Measurements from ENCODE around the gene S100A2.
"Not testable (repeated sequence)": the region's sequence is repeated elsewhere in the genome, so short reads cannot be mapped to it uniquely, and the experiment has no call there.

Gene S100A2

GRCh38 chr1:153538315-153538821 is 27.3 kb downstream of the S100A2 start:
- no peak for DNase-seq
- intact Hi-C loops (cut with DNase I), result no loop called here

GRCh38 chr1:153537376-153537730 is 28.3 kb downstream of the S100A2 start:
- intact Hi-C loops (cut with DNase I), result no loop called here
- DNase-seq, result no peak

- intact Hi-C loops (cut with DNase I), result no loop called here
- DNase-seq, result no peak
Observed at GRCh38 chr1:153536671-153537375, 28.8 kb downstream of the S100A2 start.

GRCh38 chr1:153536012-153536670 is 29.5 kb downstream of the S100A2 start:
- intact Hi-C loops (cut with DNase I), result no loop called here
- DNase-seq, result peak; percentile 34 to 84 (median 68)

- intact Hi-C loops (cut with DNase I), result no loop called here
- peak in 25 of 42 donors; percentile 9 to 64 (median 35) for DNase-seq
Observed at GRCh38 chr1:153535242-153536011, 30.2 kb downstream of the S100A2 start, which contains the start of gene S100A6. Gene S100A6 (minus strand): TSS chr1:153535991. CDS start chr1:153535339, 652 bp downstream.

GRCh38 chr1:153534925-153535241 is 30.8 kb downstream of the S100A2 start:
- intact Hi-C loops (cut with DNase I), result no loop called here
- DNase-seq, result no peak

- no peak for DNase-seq
Observed at GRCh38 chr1:153534226-153534924, 31.3 kb downstream of the S100A2 start.

GRCh38 chr1:153533689-153534201 is 31.9 kb downstream of the S100A2 start:
- intact Hi-C loops (cut with DNase I), result no loop called here
- DNase-seq, result peak in 9 of 42 donors; percentile 18 to 69 (median 41)

More at GRCh38 chr1:153534226-153534924, 31.3 kb downstream of the S100A2 start:
- intact Hi-C loops (cut with DNase I), result no loop called here

GRCh38 chr1:153532769-153533599 is 32.7 kb downstream of the S100A2 start:
- peak; percentile 61 to 91 (median 81) for DNase-seq
- intact Hi-C loops (cut with DNase I), result no loop called here

GRCh38 chr1:153532181-153532580 is 33.5 kb downstream of the S100A2 start:
- DNase-seq, result no peak
- intact Hi-C loops (cut with DNase I), result no loop called here

- intact Hi-C loops (cut with DNase I), result no loop called here
- no peak for DNase-seq
Observed at GRCh38 chr1:153531638-153532037, 34.0 kb downstream of the S100A2 start.

- DNase-seq, result no peak
- intact Hi-C loops (cut with DNase I), result no loop called here
Observed at GRCh38 chr1:153527683-153528040, 38.0 kb downstream of the S100A2 start.

- no peak for DNase-seq
- intact Hi-C loops (cut with DNase I), result no loop called here
Observed at GRCh38 chr1:153527023-153527682, 38.5 kb downstream of the S100A2 start.

- no peak for DNase-seq
Observed at GRCh38 chr1:153526132-153526543, 39.5 kb downstream of the S100A2 start.

GRCh38 chr1:153525088-153525728 is 40.4 kb downstream of the S100A2 start:
- intact Hi-C loops (cut with DNase I), result no loop called here
- no peak for DNase-seq

More at GRCh38 chr1:153526132-153526543, 39.5 kb downstream of the S100A2 start:
- intact Hi-C loops (cut with DNase I), result no loop called here

GRCh38 chr1:153522353-153523048 is 43.1 kb downstream of the S100A2 start:
- DNase-seq; intact Hi-C loops (cut with DNase I): not testable (repeated sequence)

- DNase-seq, result peak in 1 of 42 donors; percentile 18
- intact Hi-C loops (cut with DNase I), result not testable (repeated sequence)
Observed at GRCh38 chr1:153521808-153522207, 43.8 kb downstream of the S100A2 start.

Measured in head of caudate nucleus (tissue), 42 donors.